ENCODE data around the gene POLR2F. TPM values are rescaled to one million over a fixed set of nuclear protein-coding genes. Genes with fewer than 3 reads are reported as not detected.
A peak's percentile ranks its signal among the peaks of the same experiment; 100 is the strongest.

POLR2F gene
- total RNA-seq, 1 experiment from 2014 or later, result 141 TPM

GRCh38 chr22:37913233-37913721, 40.2 kb upstream of the POLR2F start:
- peak overlapping the region; percentile 23 to 73 (median 34); a peak in 1 of 7 replicates for H3K27ac Mint-ChIP-seq
- no peak overlapping the region for H3K56ac ChIP-seq (ENCODE audit: insufficient read length, low read depth, low read length)
- no peak overlapping the region for H3K9ac ChIP-seq (ENCODE audit: extremely low read depth, insufficient read length, low read length)
- no peak overlapping the region for H4K91ac ChIP-seq (ENCODE audit: insufficient read length, low read depth, low read length)
- peaks cover 25 to 26% of the 10 kb centered on the region in 2 experiments for H3K4me1 Mint-ChIP-seq
- H2BK5ac ChIP-seq (ENCODE audit: insufficient read length, low read length), result no peak overlapping the region
- H2BK20ac ChIP-seq (ENCODE audit: low read depth, low read length, poor library complexity, severe bottlenecking), result no peak overlapping the region
- no peaks in the 10 kb centered on the region for H3K9me3 ChIP-seq (ENCODE audit: control insufficient read depth, low read depth, low read length)
- no peaks in the 10 kb centered on the region for H4K20me1 ChIP-seq (ENCODE audit: control insufficient read depth, insufficient read depth, insufficient read length)
- no peaks in the 10 kb centered on the region for H3K4me1 ChIP-seq (ENCODE audit: insufficient read depth, low read length)
- no peak overlapping the region for H3K4ac ChIP-seq (ENCODE audit: low read depth, low read length)
- DNase-seq, result no peak
- H3K27me3 ChIP-seq (ENCODE audit: insufficient read depth, low read length), result no peaks in the 10 kb centered on the region
- no peak overlapping the region for H3T11ph ChIP-seq (ENCODE audit: low read length)
- no peak overlapping the region for H4K8ac ChIP-seq (replicated peaks; ENCODE audit: insufficient read length, low read depth, low read length)
- no peak overlapping the region for H2BK15ac ChIP-seq (ENCODE audit: low read depth, low read length)
- no CpG with 5 or more reads among the region's 7 CpGs for WGBS (ENCODE audit: extremely low coverage, insufficient read length, low lambda C conversion rate)
- no peak overlapping the region for H2BK120ac ChIP-seq (ENCODE audit: low read depth, low read length, poor library complexity, severe bottlenecking)
- TF ChIP-seq CTCF (conservative IDR thresholded peaks at IDR 0.05), result no peak
- H2AFZ ChIP-seq (ENCODE audit: low read length), result no peak overlapping the region
- no peak overlapping the region for H3K4me2 ChIP-seq (ENCODE audit: insufficient read depth, insufficient read length, low read length)
- H3K14ac ChIP-seq (ENCODE audit: insufficient read depth, low read length), result no peak overlapping the region
- no peaks in the 10 kb centered on the region for H3K79me2 ChIP-seq (ENCODE audit: insufficient read depth, low read length)
- no peak overlapping the region for H3K18ac ChIP-seq (ENCODE audit: insufficient read length, low read depth, low read length)
- H3K27ac ChIP-seq (ENCODE audit: insufficient read length, low read depth, low read length), result no peak overlapping the region
- H3K4me3 Mint-ChIP-seq, result no peak overlapping the region
- H2AK5ac ChIP-seq (ENCODE audit: insufficient read length, low read length), result no peak overlapping the region
- no peaks in the 10 kb centered on the region for H3K27me3 Mint-ChIP-seq (ENCODE audit: low read depth)
- no peaks in the 10 kb centered on the region for H3K23me2 ChIP-seq (ENCODE audit: insufficient read length, low read depth, low read length, poor library complexity, severe bottlenecking)
- H3K36me3 Mint-ChIP-seq (ENCODE audit: insufficient read depth in 1 of 3, low read depth in 3 of 3), result peaks cover 5 to 45% (median 27%) of the 10 kb centered on the region in 3 experiments; a peak in 6 of 7 replicates
- H4K5ac ChIP-seq (ENCODE audit: insufficient read length, low read depth, low read length), result no peak overlapping the region
- H3K79me1 ChIP-seq (ENCODE audit: insufficient read depth, low read depth, low read length, poor library complexity, severe bottlenecking), result no peaks in the 10 kb centered on the region
- no peak overlapping the region for H3K23ac ChIP-seq (ENCODE audit: insufficient read length, low read depth, low read length)
- H2BK12ac ChIP-seq (ENCODE audit: insufficient read length, low read depth, low read length), result no peak overlapping the region
- no peaks in the 10 kb centered on the region for H3K9me3 Mint-ChIP-seq

Data from H9 (cell line).